HG03439 (cell line): ENCODE measurements around the gene GNAQ.
"Not testable (repeated sequence)": the region's sequence is repeated elsewhere in the genome, so short reads cannot be mapped to it uniquely, and the experiment has no call there.

Experiments used
- ATAC-seq: cut with Tn5 transposase; IDR thresholded peaks from one replicate; pipeline ENCODE4 v1.9.1; 2021; ENCODE audit warnings: mild to moderate bottlenecking, moderate library complexity; ENCODE audit not compliant: unreplicated experiment

The GNAQ gene

DNA sequence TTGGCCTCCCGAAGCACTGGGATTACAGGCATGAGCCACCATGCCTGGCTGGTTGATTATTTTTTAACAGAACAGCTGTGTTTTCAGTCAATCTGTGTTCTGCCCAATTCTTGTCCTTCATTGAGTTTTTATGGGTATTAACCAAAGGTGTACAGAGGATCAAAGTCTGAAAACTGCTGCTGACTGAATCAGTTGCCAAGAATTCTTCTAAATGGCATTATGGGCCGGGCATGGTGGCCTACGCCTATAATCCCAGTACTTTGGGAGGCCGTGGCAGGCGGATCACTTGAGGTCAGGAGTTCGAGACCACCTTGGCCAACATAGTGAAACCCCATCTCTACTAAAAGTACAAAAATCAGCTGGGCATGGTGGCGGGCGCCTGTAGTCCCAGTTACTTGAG, 150.0 kb downstream of the GNAQ start:
- ATAC-seq, result not testable (repeated sequence)

DNA sequence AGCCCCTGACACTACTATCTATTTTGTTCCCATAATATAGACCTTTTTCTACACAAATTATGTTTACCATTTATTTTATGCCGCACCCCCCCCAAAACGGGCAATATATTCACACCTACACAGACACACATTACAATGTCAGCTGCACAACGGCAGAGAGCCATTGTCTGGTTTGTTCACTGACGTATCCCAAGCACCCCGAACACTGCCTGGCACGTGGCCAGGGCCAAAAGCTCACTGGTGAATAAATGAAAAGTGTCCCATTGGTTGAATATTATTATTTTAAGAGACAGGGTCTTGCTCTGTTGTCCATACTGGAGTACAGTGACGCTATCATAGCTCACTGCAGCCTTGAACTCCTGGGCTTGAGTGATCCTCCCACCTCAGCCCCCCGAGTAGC, 150.5 kb downstream of the GNAQ start:
- no peak for ATAC-seq

DNA sequence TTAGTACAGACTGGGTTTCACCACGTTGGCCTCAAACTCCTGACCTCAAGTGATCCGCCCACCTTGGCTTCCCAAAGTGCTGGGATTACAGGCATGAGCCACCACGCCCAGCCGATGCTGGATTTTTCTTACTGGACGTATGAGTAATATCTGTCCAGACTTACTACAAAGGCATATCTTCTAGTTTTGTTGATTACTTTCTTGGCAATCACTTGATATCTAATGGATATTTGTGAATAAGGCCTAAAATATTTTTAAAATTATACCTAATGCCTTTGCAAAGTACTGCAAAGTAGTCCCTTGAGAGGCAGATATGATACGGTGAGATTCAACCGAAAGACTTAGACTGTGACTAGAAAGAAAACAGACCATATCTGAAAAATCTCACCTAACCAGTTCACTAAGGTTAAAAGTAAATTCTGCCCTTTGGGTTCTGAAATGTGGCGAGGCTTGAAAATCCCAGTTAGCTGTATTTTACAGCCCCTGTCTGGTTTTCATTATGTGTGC, 152.1 kb downstream of the GNAQ start:
- no peak for ATAC-seq

DNA sequence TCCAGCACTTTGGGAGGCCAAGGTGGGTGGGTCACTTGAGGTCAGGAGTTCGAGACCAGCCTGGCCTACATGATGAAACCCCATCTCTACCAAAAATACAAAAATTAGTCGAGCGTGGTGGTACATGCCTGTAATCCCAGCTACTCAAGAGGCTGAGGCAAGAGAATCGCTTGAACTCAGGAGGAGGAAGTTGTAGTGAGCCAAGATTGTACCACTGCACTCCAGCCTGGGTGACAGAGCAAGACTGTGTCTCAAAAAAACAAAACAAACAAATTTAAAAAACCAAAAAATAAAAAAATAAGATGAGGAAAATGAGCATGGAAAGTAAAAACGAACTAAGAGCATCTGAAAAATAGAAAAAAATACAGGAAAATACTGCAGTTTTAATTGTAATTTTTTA, 152.8 kb downstream of the GNAQ start:
- ATAC-seq, result not testable (repeated sequence)

DNA sequence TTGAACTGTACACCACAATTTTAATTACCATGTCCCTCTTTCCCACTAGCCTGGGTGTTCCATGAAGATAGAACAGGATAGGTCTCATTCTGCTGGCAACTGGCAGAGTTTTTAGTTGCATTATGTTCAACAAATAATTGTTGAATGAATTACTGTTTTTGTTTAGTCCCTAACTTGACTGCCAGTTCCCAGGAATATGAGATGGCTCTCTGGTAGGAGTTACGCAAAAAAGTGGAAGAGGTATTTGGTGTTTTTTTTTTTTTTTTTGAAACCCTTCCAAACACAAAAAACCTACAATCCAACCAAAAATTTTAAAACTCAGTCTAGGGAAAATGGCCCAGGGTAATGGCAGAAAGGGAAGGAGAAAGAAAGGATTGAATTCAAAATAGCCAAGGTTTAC, 153.6 kb downstream of the GNAQ start:
- no peak for ATAC-seq

DNA sequence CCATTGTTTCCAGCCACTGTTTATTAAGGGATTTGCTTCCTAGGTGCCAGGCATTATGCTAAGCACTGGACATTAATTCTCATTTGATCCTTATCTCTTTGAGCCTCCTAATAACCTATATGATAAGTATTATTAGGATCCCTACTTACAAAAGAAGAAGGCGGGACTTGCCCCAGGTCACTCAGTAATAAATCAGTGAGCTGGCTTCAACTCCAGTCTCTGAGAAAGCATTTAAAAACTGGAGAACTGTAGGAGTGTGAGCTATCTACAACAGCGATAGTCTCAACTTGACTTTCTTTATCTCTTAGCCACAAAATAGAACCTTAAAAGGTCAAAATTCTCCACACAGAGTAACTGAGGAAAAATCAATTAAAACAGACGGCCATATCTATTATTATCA, 155.0 kb downstream of the GNAQ start:
- no peak for ATAC-seq

DNA sequence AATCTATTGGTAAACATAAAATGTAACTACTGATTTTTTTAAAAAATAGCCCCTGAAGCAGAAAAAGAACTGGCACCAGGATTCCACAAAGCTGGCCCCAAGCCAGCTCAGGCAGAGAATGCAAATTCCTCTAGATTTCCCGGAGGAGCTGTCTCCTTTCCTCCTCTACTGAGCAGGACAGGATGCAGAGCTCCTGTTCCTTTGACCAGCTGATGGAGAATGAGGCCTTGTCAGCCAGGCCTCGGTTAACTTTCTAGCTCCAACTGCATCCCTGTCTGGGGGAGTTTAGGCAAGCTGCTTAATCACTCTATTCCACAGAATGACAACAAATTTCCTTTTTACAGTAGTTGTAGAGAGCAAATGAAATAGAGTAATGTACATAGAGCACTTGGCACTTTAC, 155.5 kb downstream of the GNAQ start:
- no peak for ATAC-seq

DNA sequence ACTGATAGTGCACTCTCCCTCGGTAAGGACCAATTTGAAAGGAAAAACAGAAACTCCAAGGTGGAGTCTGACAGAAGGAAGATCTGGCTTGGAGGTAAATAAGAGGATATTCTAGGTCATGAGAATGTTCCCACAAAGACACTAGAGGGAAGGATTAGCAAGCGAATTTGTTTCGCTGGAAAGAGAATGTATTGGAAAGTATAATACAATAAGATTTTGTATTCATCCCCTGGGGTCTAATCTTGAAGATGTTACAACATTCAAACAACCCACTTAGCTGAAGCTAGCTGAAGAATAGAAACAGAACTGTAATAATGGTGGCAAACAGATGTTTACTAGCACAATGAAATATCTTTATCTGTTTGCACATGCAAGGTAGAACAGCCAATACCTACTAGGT, 158.7 kb downstream of the GNAQ start:
- ATAC-seq, result no peak

DNA sequence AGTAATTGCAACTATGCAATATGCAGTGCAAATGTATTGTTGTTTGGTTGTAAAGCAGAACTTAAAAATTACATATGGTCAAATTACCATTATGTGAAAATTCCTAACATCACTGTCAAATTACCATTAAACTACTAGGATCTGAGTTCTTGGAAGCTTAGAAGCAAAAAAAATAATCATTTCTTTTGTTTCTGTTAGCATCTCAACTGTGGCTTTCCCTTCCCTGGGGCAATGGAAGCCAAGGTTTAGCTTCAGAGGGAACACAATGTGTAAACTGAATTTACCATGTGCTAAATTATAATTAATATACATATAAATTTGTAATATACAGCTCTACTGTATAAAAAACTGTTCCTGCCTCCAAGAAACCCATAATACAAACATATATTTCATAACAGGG, 159.4 kb downstream of the GNAQ start:
- no peak for ATAC-seq

DNA sequence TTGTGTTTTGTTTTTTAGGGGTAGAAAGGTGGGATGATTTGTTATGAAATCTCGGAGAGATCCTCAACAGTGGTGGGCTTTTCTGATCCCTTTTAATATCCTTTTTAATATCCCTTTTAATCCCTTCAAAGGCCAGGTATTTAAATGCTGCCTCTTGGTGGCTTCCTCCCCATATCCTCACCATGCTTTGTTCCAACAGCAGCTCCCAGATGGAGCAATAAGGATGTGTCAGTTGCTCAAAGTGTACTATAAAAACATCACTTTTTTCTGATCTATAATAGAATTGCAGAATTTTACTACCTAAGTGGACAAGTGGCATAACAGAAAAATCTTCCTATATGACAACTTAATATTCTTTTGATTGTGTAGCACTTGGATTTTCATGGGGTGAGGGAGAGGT, 160.1 kb downstream of the GNAQ start:
- ATAC-seq, result no peak

DNA sequence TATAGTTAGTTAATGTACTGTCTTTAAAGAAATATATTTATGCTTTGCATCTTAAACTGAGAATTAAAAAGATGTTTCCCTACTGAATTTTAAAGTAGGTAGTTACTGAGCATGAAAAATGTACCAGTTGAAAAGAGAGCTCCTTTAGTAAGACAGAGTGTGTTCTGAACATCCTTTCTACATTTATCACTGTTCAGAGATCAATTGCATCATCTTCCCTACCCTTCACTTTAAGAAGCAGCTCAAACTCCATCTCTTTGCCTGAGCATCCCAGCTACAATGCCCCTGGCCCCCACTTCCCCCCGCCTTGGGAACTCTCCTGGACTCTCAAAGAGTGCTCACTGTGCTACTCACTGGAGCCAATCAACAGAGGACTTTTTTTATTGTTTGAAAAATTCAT, 164.7 kb downstream of the GNAQ start:
- ATAC-seq, result no peak

DNA sequence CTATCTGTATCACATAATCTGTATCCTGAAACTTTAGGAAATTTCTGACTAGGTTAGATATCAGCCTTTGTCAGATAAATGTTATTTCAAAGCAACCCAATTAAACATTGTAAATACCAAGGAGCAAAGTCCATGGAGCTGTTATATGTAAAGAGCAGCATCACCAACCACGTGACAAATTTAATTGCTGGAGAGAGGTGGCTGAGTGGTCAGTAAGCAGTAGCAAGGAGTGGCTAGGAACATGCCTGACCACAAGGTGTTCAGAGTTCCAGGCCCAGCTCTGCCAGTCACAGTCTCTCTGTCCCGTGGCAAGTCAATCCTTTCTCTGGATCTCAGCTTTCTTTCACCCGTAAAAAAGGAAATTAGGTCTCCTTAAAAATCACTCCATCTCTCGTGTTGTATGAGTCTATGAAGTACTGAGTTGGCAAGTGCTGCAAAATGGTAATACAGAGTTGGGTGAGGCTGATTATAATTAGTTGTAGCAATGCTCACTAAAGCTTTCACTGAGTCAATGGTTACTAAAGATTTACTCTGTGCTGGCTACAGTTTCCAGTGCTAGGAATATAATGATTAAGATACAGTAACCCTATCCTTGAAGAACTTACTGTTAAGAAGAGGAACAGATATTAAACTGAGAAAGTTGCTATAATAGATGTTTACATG, 166.1 kb downstream of the GNAQ start:
- ATAC-seq, result no peak

DNA sequence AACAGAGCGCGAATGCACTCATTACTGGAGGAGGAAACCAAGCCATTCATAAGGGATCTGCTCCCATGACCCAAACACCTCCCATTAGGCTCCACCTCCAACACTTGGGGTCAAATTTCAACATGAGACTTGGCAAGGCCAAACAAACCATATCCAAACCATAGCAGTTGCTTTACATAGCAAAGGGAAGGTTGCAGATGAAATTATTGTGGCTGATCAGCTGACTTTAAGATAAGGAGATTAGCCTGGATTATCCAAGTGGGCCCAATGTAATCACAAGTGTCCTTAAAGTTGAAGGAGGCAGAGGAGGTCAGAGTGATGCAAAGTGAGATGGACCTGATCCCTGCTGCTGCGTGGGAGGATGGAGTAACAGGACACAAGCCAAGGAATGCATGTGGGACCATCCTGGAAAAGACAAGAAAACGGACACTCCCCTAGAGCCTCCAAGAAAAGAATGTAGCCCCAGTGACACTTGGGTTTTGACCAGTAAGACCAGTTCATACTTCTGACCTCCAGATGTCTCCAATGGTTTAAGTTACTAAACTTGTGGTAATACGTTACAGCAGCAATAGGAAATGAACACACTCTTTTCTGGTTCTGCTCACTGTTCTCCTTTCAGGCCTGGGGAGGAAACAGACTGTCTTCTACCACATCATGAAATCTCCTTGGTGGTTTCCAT, 167.3 kb downstream of the GNAQ start:
- ATAC-seq, result no peak

DNA sequence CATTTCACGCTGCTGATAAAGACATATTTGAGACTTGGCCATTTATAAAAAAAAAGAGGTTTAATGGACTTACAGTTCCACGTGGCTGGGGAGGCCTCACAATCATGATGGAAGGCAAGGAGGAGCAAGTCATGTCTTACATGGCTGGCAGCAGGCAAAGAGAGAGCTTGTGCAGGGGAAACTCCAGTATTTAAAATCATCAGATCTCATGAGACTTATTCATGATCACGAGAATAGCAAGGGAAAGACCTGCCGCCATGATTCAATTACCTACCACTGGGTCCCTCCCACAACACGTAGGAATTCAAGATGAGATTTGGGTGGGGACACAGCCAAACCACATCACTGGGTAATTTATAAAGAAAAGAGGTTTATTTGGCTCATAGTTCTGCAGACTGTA, 168.0 kb downstream of the GNAQ start:
- not testable (repeated sequence) for ATAC-seq

DNA sequence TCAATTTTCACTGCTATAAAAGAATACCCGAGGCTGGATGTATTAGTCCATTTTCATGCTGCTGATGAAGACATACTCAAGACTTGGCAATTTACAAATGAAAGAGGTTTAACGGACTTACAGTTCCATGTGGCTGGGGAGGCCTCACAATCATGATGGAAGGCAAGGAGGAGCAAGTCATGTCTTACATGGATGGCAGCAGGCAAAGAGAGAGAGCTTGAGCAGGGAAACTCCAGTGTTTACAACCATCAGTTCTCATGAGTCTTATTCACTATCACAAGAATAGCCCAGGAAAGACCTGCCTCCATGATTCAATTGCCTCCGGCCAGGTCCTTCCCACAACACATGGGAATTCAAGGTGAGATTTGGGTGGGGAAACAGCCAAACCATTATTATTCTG, 170.7 kb downstream of the GNAQ start:
- not testable (repeated sequence) for ATAC-seq

DNA sequence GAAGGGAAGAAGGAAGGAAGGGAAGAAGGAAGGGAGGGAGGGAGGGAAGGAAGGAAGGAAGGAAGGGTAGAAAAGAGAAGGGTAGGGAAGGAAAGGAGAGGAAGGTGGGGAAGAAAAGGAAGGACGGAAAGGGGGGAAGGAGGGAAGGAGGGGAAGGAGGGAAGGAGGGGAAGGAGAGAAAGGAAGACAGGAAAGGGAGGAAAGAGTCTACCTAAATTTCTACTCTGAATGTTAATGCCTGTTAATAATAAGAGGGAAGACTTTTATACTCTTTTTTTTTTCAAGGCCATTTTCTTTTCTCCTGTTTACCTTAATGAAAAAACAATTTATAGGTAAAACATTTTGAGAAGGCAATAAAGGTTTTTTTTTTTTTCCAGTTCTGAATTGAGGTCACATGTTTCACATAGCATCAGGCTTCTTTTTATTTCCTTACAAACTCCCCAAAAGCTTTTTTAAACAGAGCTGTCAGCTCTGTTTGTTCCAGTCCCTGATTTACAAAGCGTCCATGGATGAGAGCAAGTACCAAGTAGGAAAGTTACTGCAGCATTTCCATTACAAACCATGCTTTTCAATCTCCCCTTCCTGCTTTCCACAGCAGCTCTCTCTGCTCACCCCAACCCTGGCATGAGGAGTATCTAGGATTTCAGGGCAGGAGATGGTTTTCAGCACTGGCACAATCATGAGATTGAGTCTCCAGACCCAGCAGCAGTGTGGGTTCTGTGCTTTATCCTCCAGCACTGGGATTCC, 173.9 kb downstream of the GNAQ start:
- no peak for ATAC-seq

DNA sequence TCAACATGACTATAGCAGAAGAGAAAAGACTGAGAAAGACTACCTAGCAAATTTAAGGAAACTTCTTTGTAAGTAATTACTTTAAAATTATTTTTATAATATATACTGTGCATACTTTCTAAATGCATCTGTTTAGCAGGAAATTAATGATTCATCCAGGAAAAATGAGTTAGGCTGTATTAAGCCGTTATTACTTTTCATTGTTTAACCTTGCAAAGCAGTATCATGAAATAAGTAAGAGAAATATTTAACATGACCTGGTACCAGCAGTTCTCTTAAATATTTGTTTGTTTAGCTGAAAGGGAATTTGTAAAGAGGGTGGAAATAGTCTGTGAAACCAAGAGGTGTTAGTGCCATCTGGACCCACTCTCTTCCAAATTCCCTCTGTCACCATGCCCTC, 175.0 kb downstream of the GNAQ start:
- ATAC-seq, result no peak

DNA sequence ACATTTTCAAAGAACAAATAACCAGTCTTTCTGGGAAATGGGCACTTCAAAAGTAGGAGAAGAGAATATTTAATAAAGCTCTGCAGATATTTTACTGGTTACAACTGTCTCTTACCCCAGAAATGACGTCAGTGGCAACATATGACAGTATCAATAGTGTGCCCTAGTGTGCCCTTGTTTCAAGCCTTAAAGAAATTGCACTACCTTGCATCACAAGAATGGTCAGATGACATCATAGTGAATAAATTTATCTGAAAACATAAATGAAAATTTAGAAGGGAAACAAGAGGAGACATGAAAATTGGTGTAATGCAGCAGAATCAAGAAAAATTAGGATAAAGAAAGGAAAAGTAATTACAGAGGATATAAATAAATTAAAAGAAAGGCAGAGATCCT, 176.7 kb downstream of the GNAQ start:
- no peak for ATAC-seq

DNA sequence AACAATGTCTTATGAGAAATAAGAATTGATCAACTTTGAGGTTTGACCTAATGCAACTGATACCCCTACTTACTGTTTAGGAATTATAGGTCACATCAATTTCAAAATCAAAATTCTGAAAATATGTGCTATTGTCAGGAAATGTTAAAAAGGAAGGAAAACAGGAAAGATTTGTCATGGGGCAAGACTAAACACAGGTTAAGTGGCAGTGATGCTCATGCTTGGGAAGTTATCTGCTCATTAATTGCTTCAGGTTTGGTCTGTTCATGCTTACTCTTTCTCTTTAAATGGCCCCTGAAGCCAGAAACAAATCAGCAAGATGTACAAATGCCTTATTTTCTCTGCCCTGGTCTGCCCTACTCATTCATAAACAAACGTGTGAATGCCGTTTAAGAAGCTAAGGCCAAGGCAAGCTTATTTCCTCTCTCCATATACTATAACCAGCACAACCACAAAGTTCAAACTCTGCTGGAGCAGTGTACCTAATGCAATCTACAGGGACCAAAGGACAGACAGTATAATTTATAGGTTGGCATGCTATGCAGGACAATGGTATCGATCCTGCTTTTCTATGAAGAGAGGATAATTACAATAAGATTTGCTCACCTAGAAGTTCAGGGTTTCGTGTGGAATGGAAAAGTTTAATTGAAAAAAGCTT, 177.2 kb downstream of the GNAQ start:
- no peak for ATAC-seq

DNA sequence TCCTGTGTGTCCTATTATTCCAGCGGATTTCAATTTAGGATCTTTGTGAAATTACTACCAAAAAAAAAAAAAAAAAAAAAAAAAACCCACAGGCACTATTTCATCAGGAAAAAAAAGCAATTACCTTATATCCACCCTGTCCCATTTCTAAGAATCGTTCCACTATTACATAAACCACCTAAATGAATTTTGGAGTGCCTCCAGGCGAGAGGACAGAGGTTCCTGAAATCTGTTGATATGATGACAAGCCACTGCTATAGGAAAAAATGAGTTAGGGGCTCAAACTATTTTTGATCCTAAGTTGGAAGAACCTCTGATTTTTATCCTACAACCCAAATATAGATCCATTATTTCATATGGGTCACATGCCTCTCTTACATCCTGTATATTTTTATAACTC, 177.9 kb downstream of the GNAQ start:
- ATAC-seq, result no peak

DNA sequence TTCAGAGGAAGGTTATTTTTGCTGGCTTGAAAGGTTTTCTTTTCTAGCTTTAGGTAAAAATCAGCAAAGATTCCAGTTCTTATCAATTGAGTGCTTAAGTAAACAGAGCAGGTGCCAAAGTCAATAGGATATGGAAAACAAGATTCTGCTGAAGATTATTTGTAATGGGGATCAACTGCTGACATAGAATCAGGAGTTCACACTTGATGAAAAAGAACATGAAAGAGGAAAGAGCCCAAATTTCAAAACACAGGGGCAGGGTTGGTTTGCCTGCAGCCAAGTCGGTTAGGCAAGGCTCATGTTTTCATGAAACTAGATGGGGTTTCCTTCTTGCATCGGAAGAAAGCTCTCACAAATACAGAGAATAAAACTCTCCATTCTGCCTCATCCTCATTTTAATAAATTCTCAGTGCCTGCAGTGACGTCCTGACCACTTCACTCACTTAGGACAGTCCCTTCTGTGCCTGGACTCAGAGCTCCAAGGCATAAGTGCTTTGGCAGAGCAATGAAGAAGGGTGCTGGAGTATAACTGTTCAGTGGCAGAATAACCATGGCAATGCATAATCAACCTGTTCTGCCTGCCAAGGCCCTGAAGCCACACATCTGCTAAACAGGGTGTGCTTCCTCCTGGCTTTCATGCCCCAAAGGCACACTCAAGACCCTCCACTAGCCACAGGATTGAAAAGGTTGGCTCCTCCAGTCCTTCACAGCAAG, 179.6 kb downstream of the GNAQ start:
- no peak for ATAC-seq
